ENCODE measurements around the gene MPZL2.

The MPZL2 gene

GRCh38 chr11:118223570-118223969 is 40.5 kb downstream of the MPZL2 start:
- TF ChIP-seq TAF1 (IDR thresholded peaks at IDR 0.05; ENCODE audit: borderline replicate concordance, insufficient read depth, low read length) (no peak), POLR2AphosphoS5 (IDR thresholded peaks at IDR 0.05; ENCODE audit: low read depth, low read length) (no peak), FOXP2 (optimal IDR thresholded peaks at IDR 0.05; ENCODE audit: borderline replicate concordance, extremely low read depth, extremely low read length, insufficient read depth) (no peak), SIN3A (IDR thresholded peaks at IDR 0.05; ENCODE audit: borderline replicate concordance, insufficient read depth, low read length) (no peak)
- TF ChIP-seq, protein P1, sequence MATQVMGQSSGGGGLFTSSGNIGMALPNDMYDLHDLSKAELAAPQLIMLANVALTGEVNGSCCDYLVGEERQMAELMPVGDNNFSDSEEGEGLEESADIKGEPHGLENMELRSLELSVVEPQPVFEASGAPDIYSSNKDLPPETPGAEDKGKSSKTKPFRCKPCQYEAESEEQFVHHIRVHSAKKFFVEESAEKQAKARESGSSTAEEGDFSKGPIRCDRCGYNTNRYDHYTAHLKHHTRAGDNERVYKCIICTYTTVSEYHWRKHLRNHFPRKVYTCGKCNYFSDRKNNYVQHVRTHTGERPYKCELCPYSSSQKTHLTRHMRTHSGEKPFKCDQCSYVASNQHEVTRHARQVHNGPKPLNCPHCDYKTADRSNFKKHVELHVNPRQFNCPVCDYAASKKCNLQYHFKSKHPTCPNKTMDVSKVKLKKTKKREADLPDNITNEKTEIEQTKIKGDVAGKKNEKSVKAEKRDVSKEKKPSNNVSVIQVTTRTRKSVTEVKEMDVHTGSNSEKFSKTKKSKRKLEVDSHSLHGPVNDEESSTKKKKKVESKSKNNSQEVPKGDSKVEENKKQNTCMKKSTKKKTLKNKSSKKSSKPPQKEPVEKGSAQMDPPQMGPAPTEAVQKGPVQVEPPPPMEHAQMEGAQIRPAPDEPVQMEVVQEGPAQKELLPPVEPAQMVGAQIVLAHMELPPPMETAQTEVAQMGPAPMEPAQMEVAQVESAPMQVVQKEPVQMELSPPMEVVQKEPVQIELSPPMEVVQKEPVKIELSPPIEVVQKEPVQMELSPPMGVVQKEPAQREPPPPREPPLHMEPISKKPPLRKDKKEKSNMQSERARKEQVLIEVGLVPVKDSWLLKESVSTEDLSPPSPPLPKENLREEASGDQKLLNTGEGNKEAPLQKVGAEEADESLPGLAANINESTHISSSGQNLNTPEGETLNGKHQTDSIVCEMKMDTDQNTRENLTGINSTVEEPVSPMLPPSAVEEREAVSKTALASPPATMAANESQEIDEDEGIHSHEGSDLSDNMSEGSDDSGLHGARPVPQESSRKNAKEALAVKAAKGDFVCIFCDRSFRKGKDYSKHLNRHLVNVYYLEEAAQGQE (IDR thresholded peaks at IDR 0.05; ENCODE audit: insufficient read depth in 1 of 2, low read depth in 2 of 2, low read length in 2 of 2): no peak

- no peak for TF ChIP-seq POLR2AphosphoS5 (IDR thresholded peaks at IDR 0.05; ENCODE audit: low read depth, low read length)
- no peak for TF ChIP-seq TAF1 (IDR thresholded peaks at IDR 0.05; ENCODE audit: borderline replicate concordance, insufficient read depth, low read length)
- TF ChIP-seq SIN3A (IDR thresholded peaks at IDR 0.05; ENCODE audit: borderline replicate concordance, insufficient read depth, low read length): no peak
- TF ChIP-seq FOXP2 (optimal IDR thresholded peaks at IDR 0.05; ENCODE audit: borderline replicate concordance, extremely low read depth, extremely low read length, insufficient read depth): no peak
- TF ChIP-seq, protein P1 (IDR thresholded peaks at IDR 0.05; ENCODE audit: insufficient read depth in 1 of 2, low read depth in 2 of 2, low read length in 2 of 2): no peak
Observed at GRCh38 chr11:118222437-118222836, 41.7 kb downstream of the MPZL2 start.

GRCh38 chr11:118221419-118221818 is 42.7 kb downstream of the MPZL2 start:
- no peak for TF ChIP-seq POLR2AphosphoS5 (IDR thresholded peaks at IDR 0.05; ENCODE audit: low read depth, low read length)
- TF ChIP-seq, protein P1 (IDR thresholded peaks at IDR 0.05; ENCODE audit: insufficient read depth in 1 of 2, low read depth in 2 of 2, low read length in 2 of 2): no peak
- no peak for TF ChIP-seq SIN3A (IDR thresholded peaks at IDR 0.05; ENCODE audit: borderline replicate concordance, insufficient read depth, low read length)
- no peak for TF ChIP-seq TAF1 (IDR thresholded peaks at IDR 0.05; ENCODE audit: borderline replicate concordance, insufficient read depth, low read length)
- no peak for TF ChIP-seq FOXP2 (optimal IDR thresholded peaks at IDR 0.05; ENCODE audit: borderline replicate concordance, extremely low read depth, extremely low read length, insufficient read depth)

- no peak for TF ChIP-seq TAF1 (IDR thresholded peaks at IDR 0.05; ENCODE audit: borderline replicate concordance, insufficient read depth, low read length)
- TF ChIP-seq SIN3A (IDR thresholded peaks at IDR 0.05; ENCODE audit: borderline replicate concordance, insufficient read depth, low read length): no peak
- TF ChIP-seq FOXP2 (optimal IDR thresholded peaks at IDR 0.05; ENCODE audit: borderline replicate concordance, extremely low read depth, extremely low read length, insufficient read depth): no peak
- TF ChIP-seq, protein P1 (IDR thresholded peaks at IDR 0.05; ENCODE audit: insufficient read depth in 1 of 2, low read depth in 2 of 2, low read length in 2 of 2): no peak
- no peak for TF ChIP-seq POLR2AphosphoS5 (IDR thresholded peaks at IDR 0.05; ENCODE audit: low read depth, low read length)
Observed at GRCh38 chr11:118219732-118220131, 44.4 kb downstream of the MPZL2 start.

DNA sequence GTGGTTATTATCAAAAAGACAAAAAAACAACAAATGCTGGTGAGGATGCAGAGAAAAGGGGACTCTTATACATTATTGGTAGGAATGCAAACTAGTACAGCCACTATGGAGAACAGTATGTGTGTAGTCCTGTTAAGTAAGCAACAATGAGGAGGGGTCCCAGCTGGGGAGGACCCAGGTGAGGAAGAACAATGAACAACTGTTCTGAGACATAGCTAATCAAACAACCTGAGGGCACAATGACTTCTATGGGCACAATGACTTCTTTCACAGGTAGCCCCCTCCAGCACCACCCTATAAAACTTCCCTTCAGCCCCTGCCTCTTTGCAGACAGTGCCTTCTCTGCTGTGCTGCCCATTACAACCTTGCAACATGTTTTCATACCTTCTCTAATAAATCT is 44.9 kb downstream of the MPZL2 start:
- TF ChIP-seq TAF1 (IDR thresholded peaks at IDR 0.05; ENCODE audit: borderline replicate concordance, insufficient read depth, low read length): no peak
- no peak for TF ChIP-seq FOXP2 (optimal IDR thresholded peaks at IDR 0.05; ENCODE audit: borderline replicate concordance, extremely low read depth, extremely low read length, insufficient read depth)
- TF ChIP-seq POLR2AphosphoS5 (IDR thresholded peaks at IDR 0.05; ENCODE audit: low read depth, low read length): no peak
- TF ChIP-seq, protein P1 (IDR thresholded peaks at IDR 0.05; ENCODE audit: insufficient read depth in 1 of 2, low read depth in 2 of 2, low read length in 2 of 2): no peak
- TF ChIP-seq SIN3A (IDR thresholded peaks at IDR 0.05; ENCODE audit: borderline replicate concordance, insufficient read depth, low read length): no peak
